Fibroblast of skin of left quadriceps (primary cell): ENCODE data around the gene UBE4B.

ENCODE experiments used
- DNase-seq, 2 experiments: peaks; one replicate each; pipeline ENCODE4 v3.0.0-alpha.2; 2013; ENCODE audit warnings: low read depth in 2 of 2

The UBE4B gene

DNA sequence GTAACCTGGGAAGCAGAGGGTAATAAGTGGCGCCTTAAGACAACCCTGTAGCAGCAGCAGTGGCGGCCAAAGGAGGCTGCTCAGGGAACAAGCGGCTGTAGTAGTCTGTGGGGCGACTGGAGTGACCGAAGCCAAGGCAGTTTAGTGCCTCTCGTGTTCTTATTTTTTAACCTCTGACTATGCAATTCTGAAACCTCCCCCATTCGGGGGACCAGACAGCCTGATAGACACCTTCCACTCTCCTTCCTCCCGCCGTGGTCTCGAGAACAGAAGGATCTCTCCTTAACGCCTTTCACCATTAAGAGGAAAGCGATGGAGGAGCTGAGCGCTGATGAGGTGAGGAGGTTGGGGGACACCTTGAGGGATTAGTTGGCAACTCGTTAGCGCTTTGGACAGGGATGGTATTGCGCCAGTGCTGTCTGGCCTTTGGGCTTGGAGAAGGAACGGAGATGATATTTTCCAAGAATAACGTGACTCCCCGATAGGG, 644 bp downstream of the UBE4B start:
- DNase-seq: no peak

DNA sequence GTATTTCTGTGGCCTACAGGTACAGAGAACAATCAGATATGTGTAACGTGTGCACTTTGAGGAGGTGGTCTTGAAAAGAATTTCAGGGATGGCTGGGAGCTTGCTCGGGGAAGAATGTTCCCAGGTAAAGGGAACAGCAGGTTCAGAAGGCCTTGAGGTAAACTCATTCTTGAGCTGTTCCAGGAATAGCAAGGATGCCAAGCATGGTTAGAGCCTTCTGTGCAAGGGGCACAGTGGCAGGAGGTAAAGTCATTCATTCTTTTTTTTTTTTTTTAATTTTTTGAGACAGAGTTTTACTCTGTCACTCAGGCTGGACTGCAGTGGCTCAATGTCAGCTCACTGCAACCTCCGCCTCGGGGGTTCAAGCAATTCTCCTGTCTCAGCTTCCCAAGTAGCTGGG, 10.0 kb downstream of the UBE4B start:
- DNase-seq: no peak

DNA sequence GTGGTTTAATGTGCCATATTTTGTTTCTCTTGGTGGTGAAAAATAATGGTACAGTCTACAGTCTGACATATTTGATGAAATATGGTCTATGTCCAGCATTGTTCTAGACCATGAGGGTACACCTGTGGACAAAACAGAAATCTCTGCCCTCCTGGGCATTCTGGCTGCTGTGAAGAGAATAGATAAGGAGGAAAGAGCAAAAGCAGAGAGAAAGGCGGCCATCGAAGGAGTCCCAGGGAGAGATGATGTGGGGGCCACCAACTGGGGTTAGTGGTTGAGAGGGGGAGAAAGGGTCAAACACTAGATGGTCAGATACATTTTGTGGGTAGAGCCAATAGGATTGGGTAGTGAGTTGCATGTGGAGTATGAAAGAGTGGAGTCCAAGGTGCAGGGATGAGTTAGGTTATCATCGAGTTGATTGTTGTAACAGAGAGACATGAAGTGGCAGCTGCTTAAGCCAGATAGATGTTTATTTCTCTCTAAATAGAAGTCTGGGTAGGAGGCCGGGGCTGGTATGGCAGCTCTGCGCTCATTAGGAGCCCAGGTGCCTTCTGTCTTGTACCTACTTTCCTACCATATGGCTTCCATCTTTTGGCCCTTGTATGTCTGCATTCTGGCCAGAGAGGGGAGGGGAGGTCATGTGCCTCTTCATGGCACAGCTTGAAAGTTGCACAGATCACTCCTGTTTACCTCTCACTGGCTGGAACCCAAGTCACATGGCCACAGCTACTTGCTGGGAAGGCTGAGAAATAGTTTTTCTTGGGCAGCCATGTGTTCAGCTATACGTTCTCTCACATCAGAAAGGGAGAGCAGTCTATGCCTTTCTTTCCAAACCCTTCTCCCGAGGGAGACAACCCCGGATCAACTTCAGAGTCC, 13.0 kb downstream of the UBE4B start:
- DNase-seq: no peak

DNA sequence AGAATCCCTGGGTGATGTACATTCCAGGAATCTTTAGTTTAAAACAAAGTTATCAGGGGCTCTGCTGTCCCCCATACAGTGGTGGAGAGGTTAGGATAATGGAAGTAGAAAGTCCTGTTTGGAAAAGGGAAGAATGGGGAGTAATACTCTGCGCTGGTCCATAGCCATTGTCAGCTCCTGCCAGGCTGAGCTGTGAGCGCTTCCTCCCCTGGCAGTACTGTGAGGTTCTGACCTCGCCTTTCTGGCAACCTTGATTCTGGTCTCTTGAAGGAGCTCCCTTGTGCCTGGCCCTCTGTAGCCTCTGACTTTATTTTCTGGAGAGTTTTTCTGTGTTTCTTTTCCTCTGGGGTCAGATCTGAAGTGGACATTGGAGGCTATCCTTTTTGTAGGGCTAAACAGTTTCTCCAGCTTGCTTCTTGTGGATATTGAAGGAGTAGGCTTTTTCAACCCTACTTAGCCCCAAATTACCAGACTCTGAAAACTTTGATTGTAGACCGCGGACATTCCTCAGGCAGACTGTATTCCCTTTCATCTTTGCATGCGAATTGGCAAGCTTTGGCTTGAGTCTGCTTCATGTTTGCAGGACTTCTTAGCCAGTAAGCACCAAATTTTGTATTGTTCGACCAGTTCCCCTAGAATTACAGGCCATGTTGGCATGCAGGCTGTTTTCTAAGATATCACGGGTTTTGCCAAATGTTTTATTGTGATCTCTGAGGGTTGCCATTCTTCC, 13.8 kb downstream of the UBE4B start:
- DNase-seq: no peak

DNA sequence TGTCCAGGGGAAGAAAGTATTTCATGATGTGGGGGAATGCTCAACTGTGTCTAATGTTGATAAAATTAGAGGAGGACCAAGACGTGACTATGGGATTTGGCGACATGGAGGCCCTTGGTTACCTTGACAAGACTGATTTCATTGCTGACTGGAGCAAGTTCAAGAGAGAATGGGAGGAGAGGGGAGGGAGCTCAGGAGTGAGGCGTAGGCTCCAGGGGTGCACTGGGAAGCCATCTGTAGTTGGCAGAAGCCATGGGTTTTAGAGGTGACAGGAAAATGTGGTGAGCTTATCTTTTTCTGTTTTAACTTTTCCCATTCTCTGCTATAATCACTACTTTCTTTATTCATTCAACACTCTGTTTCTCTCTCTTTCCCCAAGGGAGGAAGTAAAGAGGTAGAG, 15.8 kb downstream of the UBE4B start:
- DNase-seq: no peak

DNA sequence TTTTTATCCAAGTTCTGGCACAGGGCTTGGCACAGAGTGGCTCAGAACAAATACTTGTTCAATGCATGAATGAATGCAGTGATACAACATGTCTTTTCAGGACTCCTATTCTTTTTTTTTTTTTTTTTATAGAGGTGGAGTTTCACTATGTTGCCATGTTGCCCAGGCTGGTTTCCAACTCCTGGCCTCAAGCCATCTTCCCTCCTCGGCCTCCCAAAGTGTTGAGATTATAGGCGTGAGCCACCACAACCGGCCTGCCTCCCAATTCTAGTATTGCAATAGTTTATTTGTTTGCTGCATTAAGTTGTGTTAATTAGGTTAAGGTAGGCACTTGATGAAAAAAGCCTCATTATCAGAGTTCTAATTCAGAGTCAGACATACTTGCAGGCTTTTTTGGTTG, 17.9 kb downstream of the UBE4B start:
- no peak for DNase-seq

DNA sequence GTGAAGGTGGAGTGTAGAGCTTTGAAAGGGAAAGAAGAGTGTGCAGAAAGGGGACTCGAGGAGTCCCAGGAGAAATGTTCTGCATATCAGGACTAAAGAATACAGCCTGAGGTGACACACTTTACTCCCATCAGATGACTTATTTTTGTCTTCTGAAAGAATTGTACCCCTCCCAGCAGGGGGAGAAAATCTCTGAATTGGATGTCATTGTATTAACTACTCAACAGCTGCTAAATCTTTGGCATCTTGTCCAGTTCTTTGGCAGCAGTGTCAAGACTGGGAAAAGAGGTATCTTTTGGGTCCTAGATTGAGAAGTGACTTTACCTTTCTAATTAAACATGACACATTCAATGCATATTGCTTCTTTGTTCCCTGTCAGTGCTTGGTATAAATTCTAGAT, 18.9 kb downstream of the UBE4B start:
- DNase-seq: no peak

DNA sequence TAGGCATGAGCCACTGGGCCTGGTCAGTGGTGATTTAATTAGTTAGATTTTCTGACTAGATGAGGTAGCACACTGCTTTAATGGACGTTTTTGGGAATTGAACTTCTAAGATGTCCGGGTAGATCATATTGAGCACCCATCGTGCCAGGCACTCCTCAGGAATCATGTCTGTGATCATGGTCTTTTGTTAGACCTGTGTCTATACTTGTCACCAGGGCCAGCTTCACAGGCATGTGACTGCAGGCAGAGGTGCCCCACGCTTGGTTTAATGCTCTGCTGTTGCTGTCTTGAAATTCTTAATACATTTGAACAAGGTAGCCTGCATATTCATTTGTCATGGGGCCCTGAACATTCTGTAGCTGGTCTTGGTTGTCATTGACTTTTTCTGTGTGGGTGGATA, 19.6 kb downstream of the UBE4B start:
- no peak for DNase-seq

DNA sequence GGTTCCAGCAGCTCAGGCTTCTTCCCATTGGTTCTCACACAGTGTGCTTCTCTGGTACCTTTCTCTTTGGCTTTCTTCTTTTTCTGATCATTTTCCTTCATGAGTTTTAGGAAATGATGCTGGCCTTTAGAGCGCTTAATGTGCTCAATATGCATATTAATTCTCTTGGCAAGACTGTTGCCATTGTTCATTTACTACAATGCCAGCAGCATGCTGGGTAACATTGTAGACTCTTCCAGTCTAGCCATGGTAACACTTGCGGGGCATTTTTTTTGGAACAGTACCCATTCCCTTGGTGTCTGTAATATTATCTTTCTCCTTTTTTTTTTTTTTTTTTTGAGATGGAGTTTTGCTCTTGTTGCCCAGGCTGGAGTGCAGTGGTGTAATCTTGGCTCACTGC, 21.7 kb downstream of the UBE4B start:
- DNase-seq: no peak

DNA sequence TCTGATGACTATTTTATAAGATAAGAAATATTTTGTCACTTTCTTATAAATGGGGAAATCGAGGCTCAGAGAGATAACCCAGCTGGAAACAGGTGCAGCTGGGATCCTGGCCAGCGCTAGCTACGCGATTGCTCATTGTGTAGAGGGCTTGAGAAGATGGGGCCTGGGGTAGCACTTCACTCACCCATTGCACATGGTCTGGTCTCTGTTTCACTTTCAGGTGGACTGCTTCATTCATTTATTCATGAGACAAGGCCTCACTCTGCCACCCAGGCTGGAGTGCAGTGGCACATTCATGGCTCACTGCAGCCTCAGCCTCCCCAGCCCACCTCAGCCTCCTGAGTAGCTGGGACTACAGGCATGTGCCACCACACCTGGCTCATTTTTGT, 23.8 kb downstream of the UBE4B start:
- DNase-seq: no peak

DNA sequence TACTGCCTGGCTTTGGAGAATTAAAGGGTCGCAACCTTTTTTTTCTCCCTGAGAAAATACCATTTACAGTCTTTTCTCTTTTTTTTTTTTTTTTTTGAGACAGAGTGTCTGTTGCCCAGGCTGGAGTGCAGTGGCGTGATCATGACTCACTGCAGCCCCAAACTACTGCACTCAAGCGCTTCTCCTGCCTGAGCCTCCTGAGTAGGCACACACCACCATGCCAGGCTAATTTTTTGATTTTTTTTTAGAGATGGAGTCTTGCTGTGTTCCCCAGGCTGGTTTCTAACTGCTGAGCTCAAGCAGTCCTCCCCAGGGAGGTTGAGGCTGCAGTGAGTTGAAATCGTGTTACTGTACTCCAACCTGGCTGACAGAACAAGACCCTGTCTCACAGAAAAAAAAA, 24.6 kb downstream of the UBE4B start:
- no peak for DNase-seq

DNA sequence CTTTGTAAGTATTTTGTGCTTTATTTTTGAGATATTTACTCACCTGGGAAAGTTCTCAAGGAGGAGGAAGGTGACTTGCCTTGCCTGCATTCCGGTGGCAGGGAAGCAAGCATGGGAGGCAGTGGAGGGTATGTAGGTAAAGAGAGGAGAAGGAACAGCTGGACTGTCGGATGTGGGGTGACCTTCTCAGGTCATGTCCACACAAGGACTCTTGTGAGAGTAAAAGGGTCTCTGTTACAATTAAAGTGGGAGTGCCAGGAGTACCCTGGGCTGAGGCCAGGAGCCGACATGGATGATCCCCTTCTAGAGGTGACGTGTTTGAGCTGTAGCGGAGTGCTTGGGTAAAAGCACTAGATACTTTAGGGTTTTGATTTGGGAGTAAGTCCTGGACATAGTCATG, 25.0 kb downstream of the UBE4B start:
- DNase-seq: no peak

DNA sequence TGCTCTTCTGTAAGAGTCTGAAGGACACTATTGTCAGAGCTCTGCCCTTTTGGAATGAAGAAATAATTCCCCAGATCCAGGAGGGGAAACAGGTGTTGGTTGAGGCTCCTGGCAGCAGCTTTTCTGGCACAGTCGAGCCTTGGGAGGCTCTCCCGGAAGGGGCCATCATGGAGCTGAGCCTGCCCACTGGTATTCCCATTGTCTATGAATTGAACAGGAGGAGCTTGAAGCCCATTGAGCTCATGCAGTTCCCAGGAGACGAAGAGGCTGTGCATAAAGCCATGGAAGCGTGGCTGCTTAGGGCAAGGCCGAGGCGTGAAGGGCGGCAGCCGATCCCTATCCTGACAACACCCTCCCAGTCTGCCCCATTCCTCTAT, 26.6 kb downstream of the UBE4B start:
- DNase-seq: no peak

DNA sequence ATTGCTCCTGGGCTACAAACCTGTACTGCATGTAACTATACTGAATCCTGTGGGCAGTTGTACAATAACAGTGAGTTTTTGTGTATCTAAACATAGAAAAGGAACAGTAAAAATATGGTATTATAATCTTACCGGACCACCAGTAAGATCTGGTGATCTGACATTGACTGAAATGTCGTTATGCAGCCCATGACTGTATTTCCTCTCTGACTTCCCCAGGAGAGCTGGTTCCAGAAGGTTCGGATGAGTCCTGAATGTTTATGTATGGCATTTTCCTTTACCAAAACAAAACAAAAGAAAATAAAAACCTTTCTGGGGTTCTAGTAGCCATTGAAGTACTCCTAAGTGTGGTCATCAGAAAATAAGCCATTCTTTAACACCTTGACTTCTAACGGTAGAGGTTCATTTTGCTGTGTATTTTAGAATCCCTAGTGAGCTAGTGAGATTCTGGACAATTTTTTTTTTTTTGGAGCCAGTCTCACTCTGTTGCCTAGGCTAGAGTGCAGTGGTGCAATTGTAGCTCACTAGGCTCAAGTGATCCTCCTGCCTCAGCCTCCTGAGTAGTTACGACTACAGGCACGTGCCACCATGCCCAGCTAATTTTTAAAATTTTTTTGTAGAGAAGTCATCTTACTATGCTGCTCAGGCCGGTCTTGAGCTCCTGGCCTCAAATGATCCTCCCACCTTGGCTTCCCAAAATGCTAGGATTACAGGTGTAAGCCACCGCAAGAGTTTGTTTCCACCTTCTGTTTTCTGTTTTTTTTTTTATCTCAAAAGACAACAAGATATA, 27.7 kb downstream of the UBE4B start:
- DNase-seq: no peak

DNA sequence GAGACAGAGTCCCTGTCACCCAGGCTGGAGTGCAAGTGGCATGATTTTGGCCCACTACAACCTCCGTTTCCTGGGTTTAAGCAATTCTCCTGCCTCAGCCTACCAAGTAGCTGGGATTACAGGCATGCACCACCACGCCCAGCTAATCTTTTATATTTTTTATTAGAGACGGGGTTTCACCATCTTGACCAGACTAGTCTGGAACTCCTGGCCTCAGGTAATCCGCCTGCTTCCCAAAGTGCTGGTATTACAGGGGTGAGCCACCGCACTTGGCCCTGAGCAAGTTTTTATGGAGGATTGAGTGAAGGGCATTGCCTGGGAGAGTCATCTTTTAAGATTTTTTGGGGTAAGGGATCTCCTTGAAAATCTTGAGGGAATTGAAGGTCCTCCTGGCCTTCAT, 28.5 kb downstream of the UBE4B start:
- DNase-seq: no peak

DNA sequence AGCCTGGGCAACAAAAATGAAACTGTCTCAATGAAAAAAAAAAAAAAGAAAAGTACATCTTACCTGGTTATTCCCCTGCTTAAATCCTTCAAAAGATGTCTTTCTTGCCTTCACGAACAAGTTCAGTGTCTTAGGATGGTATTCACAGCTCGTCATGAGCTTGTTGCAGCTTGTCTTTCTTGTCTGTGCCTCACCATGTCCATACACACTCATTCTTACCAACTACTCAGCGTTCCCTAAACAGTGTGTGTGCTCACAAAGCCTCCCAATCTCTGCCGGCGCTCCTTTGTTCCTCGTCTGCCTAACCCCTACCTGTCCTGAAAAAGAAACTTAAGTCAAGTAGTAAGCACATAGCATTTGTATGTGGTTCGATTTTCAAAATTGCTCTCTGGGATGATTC, 31.1 kb downstream of the UBE4B start:
- no peak for DNase-seq

DNA sequence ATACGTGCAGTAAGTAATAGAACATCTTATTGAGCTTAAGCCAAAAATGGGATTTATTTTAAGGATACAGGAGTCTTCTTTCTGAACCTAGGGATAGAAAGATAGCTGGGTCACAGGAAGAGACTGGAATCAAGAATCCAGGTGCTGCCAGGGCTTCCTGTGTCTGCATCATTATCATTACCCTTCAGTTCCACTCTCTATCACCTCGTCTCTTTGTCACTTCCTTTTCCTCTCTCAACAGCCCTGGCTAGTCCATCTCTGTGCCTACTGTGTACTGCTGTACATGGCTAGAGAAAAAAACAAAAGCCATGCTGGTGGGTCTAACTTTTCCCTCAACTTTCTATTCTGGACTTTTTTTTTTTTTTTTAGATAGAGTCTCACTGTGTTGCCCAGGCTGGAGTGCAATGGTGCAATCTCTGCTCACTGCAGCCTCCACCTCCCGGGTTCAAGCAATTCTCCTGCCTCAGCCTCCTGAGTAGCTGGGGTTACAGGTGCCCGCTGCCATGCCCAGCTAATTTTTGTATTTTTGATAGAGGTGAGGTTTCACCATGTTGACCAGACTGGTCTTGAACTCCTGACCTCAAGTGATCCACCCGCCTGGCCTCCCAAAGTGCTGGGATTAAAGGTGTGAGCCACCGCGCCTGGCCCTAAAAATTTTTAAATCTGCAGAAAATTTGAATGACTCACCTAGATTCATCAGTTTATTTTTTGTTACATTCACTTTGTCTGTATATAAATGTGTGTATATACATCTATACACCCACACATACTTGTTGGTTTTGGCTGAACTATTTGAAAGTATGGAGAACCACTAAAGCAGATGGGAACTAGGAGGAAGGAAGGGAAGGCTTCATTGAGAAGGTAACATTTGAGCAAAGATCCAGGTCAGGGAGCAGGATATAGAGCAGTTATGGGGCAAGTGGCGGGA, 31.9 kb downstream of the UBE4B start:
- no peak for DNase-seq

DNA sequence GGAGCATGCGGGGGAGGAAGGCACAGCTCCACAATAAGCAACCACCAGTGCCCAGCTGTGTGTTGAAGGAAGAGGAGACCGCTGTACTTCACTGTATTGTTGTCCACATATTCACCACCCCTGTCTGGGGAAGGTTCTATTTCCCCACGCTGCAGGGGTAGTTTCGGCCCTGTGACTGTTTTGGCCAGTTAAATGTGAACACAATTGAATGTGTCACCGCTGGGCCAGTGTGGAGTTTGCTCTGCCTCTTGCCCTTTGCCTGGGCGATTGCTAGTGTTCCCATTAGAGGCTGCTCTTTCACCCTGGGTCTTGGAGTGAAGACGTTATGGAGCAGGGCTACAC, 32.6 kb downstream of the UBE4B start:
- DNase-seq: no peak

DNA sequence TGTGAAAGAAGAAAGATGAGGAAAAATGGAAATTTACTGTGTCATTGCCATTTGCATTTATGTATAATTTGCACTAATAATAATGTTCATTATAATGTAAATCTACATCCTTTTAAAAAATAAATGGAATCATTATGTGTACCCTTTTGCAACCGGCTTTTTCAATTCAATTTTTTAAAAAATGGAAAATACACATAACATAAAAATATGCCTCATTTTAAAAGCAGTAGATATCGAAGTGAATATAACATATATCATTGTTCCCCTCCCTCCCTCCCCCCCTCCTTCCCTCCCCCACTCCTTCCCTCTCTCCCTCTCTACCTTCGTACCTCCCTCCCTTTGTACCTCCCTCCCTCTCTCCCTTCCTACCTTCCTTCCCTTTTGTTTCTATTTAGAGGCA, 33.0 kb downstream of the UBE4B start:
- DNase-seq: no peak

DNA sequence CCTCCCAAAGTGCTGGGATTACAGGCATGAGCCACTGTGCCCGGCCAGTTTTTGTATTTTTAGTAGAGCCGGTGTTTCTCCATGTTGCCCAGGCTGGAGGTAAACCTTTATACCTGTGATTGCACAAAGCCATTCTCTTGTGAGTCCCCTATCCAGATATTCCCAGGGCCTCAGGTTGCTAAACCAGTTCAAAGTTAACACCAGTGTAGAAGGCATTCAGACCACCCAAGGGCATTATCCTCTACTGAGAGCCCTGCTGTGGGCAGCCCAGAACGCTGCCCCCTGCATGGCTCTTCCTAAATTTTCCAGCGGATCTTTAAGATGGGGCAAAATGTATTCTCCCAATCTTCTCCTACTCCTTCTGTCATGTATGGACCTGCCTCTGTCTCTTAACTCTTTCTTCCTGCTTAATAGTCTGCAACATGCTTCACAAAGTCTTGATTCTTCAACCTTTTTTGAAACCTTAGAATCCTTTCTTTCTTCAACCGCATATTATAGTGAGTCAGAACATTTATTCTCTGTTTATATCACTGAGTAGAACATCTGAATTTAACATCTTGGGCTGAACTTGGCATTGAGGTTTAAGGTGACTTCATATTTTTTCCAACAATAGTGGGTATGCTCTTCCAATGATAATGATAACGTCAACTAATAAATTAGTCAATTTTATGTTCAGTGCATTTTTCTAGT, 36.0 kb downstream of the UBE4B start:
- DNase-seq: no peak

DNA sequence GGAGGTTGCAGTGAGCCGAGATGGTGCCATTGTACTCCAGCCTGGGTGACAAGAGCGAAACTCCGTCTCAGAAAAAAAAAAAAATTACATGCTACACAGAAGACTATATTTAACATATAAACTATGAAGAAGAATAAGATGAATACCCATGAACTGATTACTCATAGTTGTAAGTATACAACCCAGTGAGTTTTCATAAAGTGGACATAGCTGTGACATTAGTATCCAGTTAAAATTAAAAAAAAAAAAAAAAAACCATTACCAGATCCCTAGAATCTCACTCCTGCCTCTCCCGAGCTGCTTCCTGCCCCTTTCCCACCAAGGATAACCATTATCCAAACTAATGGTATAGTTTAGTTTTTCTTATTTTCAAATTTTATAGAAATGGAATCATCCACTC, 37.4 kb downstream of the UBE4B start:
- no peak for DNase-seq
